HCT116 (cell line): Measurements from ENCODE around the gene GALNT17. TPM values are rescaled to one million over a fixed set of nuclear protein-coding genes. Genes with fewer than 3 reads are reported as not detected.

Experiments
- ATAC-seq: fragments of 200-7000 bp; cut with Tn5 transposase; 2 replicates; pipeline ENCODE4 v1.9.1; 2020; ENCODE audit warnings: mild to moderate bottlenecking, moderate library complexity
- BruUV-seq: library from RNA; stranded (reverse); fragments of 400-500 nt; replicated peaks from 2 replicates; lab custom pipeline; 2021; lab: Mats Ljungman, UMichigan
- CTCF ChIA-PET: fragments of 300-600 bp; sonication (Branson Sonifier 250); formaldehyde crosslinking; loops from one replicate; lab custom pipeline; 2021; ENCODE audit warnings: antibody characterized with exemption; lab: Charles Lee
- POLR2A ChIA-PET: fragments of 300-600, 350-600 bp; sonication (Branson Sonifier 250); formaldehyde crosslinking; loops from one replicate; lab custom pipeline; 2021; ENCODE audit warnings: antibody characterized with exemption; lab: Charles Lee
- RAD21 ChIA-PET, 2 experiments: fragments of 300-600 bp; sonication (Branson Sonifier 250); formaldehyde crosslinking; loops; one replicate each; lab custom pipeline; 2023; ENCODE audit warnings: low total read pairs in 2 of 2; ENCODE audit not compliant: uncharacterized antibody in 2 of 2, unreplicated experiment in 2 of 2, low non-redundant PET in 1 of 2; lab: Charles Lee
- DNase-seq: peaks from one replicate; pipeline ENCODE4 v3.0.0-alpha.2; 2010; ENCODE audit warnings: low read depth, low spot score
- H2AFZ ChIP-seq: fragments of 200-600 bp; shearing (Covaris generic), sonication (generic); 2 replicates; pipeline ENCODE4 v1.6.1; 2017; ENCODE audit warnings: low read depth, mixed run types, mixed read lengths, antibody characterized with exemption, low read length; ENCODE audit not compliant: poor library complexity, severe bottlenecking
- H3K27ac ChIP-seq: 2 replicates; pipeline ENCODE4 v1.5.1; 2012; ENCODE audit warnings: low read depth, low read length
- H3K27me3 ChIP-seq: fragments of 200-600 bp; sonication (generic); 2 replicates; pipeline ENCODE4 v1.6.1; 2016; ENCODE audit warnings: mixed run types, low read length, mixed read lengths; ENCODE audit not compliant: insufficient read depth
- H3K36me3 ChIP-seq, 2 experiments: fragments of 200-500 bp in 1 of 2; fragments of 200-600 bp in 1 of 2; sonication (Bioruptor generic) in 1 of 2; sonication (generic) in 1 of 2; 2 replicates each; pipeline versions ENCODE4 v1.5.1 to v1.6.1; 2014 to 2016; ENCODE audit warnings: low read length in 2 of 2, inconsistent platforms in 1 of 2, mixed read lengths in 1 of 2, mixed run types in 1 of 2; ENCODE audit not compliant: insufficient read depth in 2 of 2, control insufficient read depth in 1 of 2
- H3K4me1 ChIP-seq, 2 experiments: fragments of 200-600 bp in 1 of 2; sonication (generic) in 1 of 2; 2 replicates each; pipeline versions ENCODE4 v1.5.1 to v1.6.1; 2012 to 2017; ENCODE audit warnings: low read length in 2 of 2, inconsistent platforms in 1 of 2, mild to moderate bottlenecking in 1 of 2, mixed read lengths in 1 of 2, mixed run types in 1 of 2, moderate library complexity in 1 of 2; ENCODE audit not compliant: insufficient read depth in 2 of 2, control insufficient read depth in 1 of 2
- H3K4me2 ChIP-seq: fragments of 200-600 bp; sonication (generic); 2 replicates; pipeline ENCODE4 v1.6.1; 2017; ENCODE audit warnings: mixed run types, low read length, mixed read lengths
- H3K4me3 ChIP-seq, 2 experiments: fragments of 200-600 bp in 1 of 2; sonication (generic) in 1 of 2; replicated peaks in 1 of 2; 2 replicates each; pipeline ENCODE4 v1.5.1; 2011 to 2016; ENCODE audit warnings: low read length in 2 of 2, control low read depth in 1 of 2, low read depth in 1 of 2, mild to moderate bottlenecking in 1 of 2, mixed read lengths in 1 of 2, mixed run types in 1 of 2
- H3K79me2 ChIP-seq: fragments of 200-600 bp; sonication (generic); 2 replicates; pipeline ENCODE4 v1.6.1; 2017; ENCODE audit warnings: mild to moderate bottlenecking, mixed run types, low read length, moderate library complexity, mixed read lengths; ENCODE audit not compliant: insufficient read depth
- H3K9ac ChIP-seq: fragments of 200-600 bp; sonication (generic); 2 replicates; pipeline ENCODE4 v1.6.1; 2016; ENCODE audit warnings: low read length, mixed read lengths
- H3K9me2 ChIP-seq: fragments of 200-600 bp; sonication (generic), shearing (Covaris generic); 2 replicates; pipeline ENCODE4 v1.6.1; 2017; ENCODE audit warnings: mixed run types, mild to moderate bottlenecking, moderate library complexity; ENCODE audit not compliant: insufficient read depth
- H3K9me3 ChIP-seq, 2 experiments: fragments of 200-500 bp in 1 of 2; fragments of 200-600 bp in 1 of 2; sonication (Bioruptor generic) in 1 of 2; sonication (generic) in 1 of 2; 2 replicates each; pipeline ENCODE4 v1.6.1; 2014 to 2017; ENCODE audit warnings: low read length in 2 of 2, mixed read lengths in 2 of 2, inconsistent platforms in 1 of 2, low read depth in 1 of 2, mild to moderate bottlenecking in 1 of 2, mixed run types in 1 of 2, moderate library complexity in 1 of 2; ENCODE audit not compliant: control insufficient read depth in 1 of 2, insufficient read depth in 1 of 2
- H4K20me1 ChIP-seq: fragments of 200-600 bp; sonication (generic), shearing (Covaris generic); 2 replicates; pipeline ENCODE4 v1.6.1; 2017; ENCODE audit warnings: mixed run types, mild to moderate bottlenecking, moderate library complexity; ENCODE audit not compliant: insufficient read depth
- ELF1 ChIP-seq: IDR thresholded peaks from 2 replicates; pipeline ENCODE4 v1.6.1; 2012; ENCODE audit warnings: low read depth, borderline replicate concordance
- POLR2A ChIP-seq: IDR thresholded peaks from 2 replicates; pipeline ENCODE4 v1.7.0; 2011; ENCODE audit warnings: borderline replicate concordance; ENCODE audit not compliant: insufficient read depth, insufficient read length; ENCODE audit errors: extremely low read depth
- RAD21 ChIP-seq: IDR thresholded peaks from 2 replicates; pipeline ENCODE4 v1.6.1; 2012; ENCODE audit warnings: low read depth, mild to moderate bottlenecking
- SP1 ChIP-seq: IDR thresholded peaks from 2 replicates; pipeline ENCODE4 v1.6.1; 2012; ENCODE audit warnings: low read depth
- ZFX ChIP-seq: fragments of 450-650 bp; IDR thresholded peaks from 2 replicates; pipeline ENCODE4 v1.6.1; 2017
- ZNF274 ChIP-seq: fragments of 200-500 bp; sonication (Bioruptor generic); IDR thresholded peaks from 2 replicates; pipeline ENCODE4 v1.6.1; 2014; ENCODE audit warnings: mild to moderate bottlenecking, low read depth, low read length, inconsistent platforms
- intact Hi-C: fragments of 100-400 bp; cut with micrococcal nuclease; formaldehyde crosslinking; loops from 2 replicates; pipeline ENCODE4 v1.10.0; 2022
- total RNA-seq: library from RNA; stranded (reverse); gene quantifications from one replicate; pipeline ENCODE4 v1.2.1, GENCODE V29; 2021; ENCODE audit not compliant: unreplicated experiment
- TF ChIP-seq, protein P1 (sequence below): IDR thresholded peaks from 2 replicates; pipeline ENCODE4 v1.6.1; 2012; ENCODE audit warnings: low read depth
- TF ChIP-seq, protein P2 (sequence below): IDR thresholded peaks from 2 replicates; pipeline ENCODE4 v1.6.1; 2012
- TF ChIP-seq, protein P3 (sequence below), 3 experiments: fragments of 200-600 bp in 1 of 3; sonication (generic) in 1 of 3; IDR thresholded peaks in 2 of 3; conservative IDR thresholded peaks in 1 of 3; 2 replicates each; pipeline ENCODE4 v1.5.1; 2012 to 2017; ENCODE audit warnings: low read depth in 2 of 3, low read length in 2 of 3, antibody characterized with exemption in 1 of 3, borderline replicate concordance in 1 of 3, control low read depth in 1 of 3, mild to moderate bottlenecking in 1 of 3, mixed read lengths in 1 of 3, mixed run types in 1 of 3, moderate library complexity in 1 of 3; ENCODE audit not compliant: insufficient read depth in 1 of 3

Gene GALNT17
- total RNA-seq, 1 experiment from 2014 or later = not detected

GRCh38 chr7:71618278-71618677 is 486.3 kb downstream of the GALNT17 start (continued):
- TF ChIP-seq, protein P1, sequence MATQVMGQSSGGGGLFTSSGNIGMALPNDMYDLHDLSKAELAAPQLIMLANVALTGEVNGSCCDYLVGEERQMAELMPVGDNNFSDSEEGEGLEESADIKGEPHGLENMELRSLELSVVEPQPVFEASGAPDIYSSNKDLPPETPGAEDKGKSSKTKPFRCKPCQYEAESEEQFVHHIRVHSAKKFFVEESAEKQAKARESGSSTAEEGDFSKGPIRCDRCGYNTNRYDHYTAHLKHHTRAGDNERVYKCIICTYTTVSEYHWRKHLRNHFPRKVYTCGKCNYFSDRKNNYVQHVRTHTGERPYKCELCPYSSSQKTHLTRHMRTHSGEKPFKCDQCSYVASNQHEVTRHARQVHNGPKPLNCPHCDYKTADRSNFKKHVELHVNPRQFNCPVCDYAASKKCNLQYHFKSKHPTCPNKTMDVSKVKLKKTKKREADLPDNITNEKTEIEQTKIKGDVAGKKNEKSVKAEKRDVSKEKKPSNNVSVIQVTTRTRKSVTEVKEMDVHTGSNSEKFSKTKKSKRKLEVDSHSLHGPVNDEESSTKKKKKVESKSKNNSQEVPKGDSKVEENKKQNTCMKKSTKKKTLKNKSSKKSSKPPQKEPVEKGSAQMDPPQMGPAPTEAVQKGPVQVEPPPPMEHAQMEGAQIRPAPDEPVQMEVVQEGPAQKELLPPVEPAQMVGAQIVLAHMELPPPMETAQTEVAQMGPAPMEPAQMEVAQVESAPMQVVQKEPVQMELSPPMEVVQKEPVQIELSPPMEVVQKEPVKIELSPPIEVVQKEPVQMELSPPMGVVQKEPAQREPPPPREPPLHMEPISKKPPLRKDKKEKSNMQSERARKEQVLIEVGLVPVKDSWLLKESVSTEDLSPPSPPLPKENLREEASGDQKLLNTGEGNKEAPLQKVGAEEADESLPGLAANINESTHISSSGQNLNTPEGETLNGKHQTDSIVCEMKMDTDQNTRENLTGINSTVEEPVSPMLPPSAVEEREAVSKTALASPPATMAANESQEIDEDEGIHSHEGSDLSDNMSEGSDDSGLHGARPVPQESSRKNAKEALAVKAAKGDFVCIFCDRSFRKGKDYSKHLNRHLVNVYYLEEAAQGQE = no peak
- TF ChIP-seq ELF1 (no peak), ZFX (no peak), ZNF274 (no peak), RAD21 (no peak)

GRCh38 chr7:71625545-71625944 is 493.6 kb downstream of the GALNT17 start:
- RAD21 ChIA-PET = no interaction called here
- intact Hi-C loops = no loop called here
- Histone ChIP-seq H3K79me2 (no peaks in the 10 kb centered on the region), H3K4me3 (no peak overlapping the region), H3K9me2 (no peaks in the 10 kb centered on the region), H3K4me1 (no peaks in the 10 kb centered on the region), H3K27me3 (no peaks in the 10 kb centered on the region), H3K36me3 (no peaks in the 10 kb centered on the region), H3K4me2 (no peak overlapping the region), H3K9ac (no peak overlapping the region), H2AFZ (no peak overlapping the region), H3K27ac (no peak overlapping the region), H4K20me1 (no peaks in the 10 kb centered on the region), H3K9me3 (peaks cover 0 to 31% of the 10 kb centered on the region in 2 experiments; a peak in 2 of 4 replicates)
- no peak for ATAC-seq
- TF ChIP-seq SP1 = no peak
- TF ChIP-seq, protein P1 = no peak
- TF ChIP-seq, protein P2, sequence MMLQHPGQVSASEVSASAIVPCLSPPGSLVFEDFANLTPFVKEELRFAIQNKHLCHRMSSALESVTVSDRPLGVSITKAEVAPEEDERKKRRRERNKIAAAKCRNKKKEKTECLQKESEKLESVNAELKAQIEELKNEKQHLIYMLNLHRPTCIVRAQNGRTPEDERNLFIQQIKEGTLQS = no peak
- no peak for TF ChIP-seq POLR2A
- TF ChIP-seq, protein P3, sequence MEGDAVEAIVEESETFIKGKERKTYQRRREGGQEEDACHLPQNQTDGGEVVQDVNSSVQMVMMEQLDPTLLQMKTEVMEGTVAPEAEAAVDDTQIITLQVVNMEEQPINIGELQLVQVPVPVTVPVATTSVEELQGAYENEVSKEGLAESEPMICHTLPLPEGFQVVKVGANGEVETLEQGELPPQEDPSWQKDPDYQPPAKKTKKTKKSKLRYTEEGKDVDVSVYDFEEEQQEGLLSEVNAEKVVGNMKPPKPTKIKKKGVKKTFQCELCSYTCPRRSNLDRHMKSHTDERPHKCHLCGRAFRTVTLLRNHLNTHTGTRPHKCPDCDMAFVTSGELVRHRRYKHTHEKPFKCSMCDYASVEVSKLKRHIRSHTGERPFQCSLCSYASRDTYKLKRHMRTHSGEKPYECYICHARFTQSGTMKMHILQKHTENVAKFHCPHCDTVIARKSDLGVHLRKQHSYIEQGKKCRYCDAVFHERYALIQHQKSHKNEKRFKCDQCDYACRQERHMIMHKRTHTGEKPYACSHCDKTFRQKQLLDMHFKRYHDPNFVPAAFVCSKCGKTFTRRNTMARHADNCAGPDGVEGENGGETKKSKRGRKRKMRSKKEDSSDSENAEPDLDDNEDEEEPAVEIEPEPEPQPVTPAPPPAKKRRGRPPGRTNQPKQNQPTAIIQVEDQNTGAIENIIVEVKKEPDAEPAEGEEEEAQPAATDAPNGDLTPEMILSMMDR (IDR thresholded peaks at IDR 0.05 in 2 of 3, conservative IDR thresholded peaks at IDR 0.05 in 1 of 3; ENCODE audit: borderline replicate concordance in 1 of 3, insufficient read depth in 1 of 3, low read depth in 2 of 3, low read length in 2 of 3) = no peak
- DNase-seq = no peak
- BruUV-seq = no TSS peak
- POLR2A ChIA-PET = no interaction called here
- CTCF ChIA-PET = no interaction called here
